GM12875 (cell line): ENCODE data around the gene USP6NL.

ENCODE experiments used
- H3K4me3 ChIP-seq: one replicate; pipeline ENCODE4 v1.5.1; 2011; ENCODE audit warnings: low read depth, low read length, control low read depth
- CTCF ChIP-seq: IDR thresholded peaks from 2 replicates; pipeline ENCODE4 v1.5.1; 2011; ENCODE audit warnings: low read depth, mild to moderate bottlenecking, control low read depth, inconsistent platforms, low read length, moderate library complexity, borderline replicate concordance; ENCODE audit not compliant: insufficient read depth

The USP6NL gene

GRCh38 chr10:11562888-11563287 is 48.6 kb downstream of the USP6NL start:
- no peak for TF ChIP-seq CTCF

GRCh38 chr10:11560076-11560709 is 51.3 kb downstream of the USP6NL start:
- H3K4me3 ChIP-seq, result no peak overlapping the region
- no peak for TF ChIP-seq CTCF

More at GRCh38 chr10:11562888-11563287, 48.6 kb downstream of the USP6NL start:
- H3K4me3 ChIP-seq, result no peak overlapping the region

- no peak overlapping the region for H3K4me3 ChIP-seq
- no peak for TF ChIP-seq CTCF
These were observed 53.5 kb downstream of the USP6NL start for GRCh38 chr10:11557967-11558366.

- TF ChIP-seq CTCF, result no peak
- no peak overlapping the region for H3K4me3 ChIP-seq
These were observed 53.9 kb downstream of the USP6NL start for GRCh38 chr10:11557513-11557912.

- no peak overlapping the region for H3K4me3 ChIP-seq
- no peak for TF ChIP-seq CTCF
These were observed 55.9 kb downstream of the USP6NL start for GRCh38 chr10:11555556-11555955.

GRCh38 chr10:11553773-11554381 is 57.6 kb downstream of the USP6NL start:
- no peak for TF ChIP-seq CTCF
- H3K4me3 ChIP-seq, result peak overlapping the region; percentile 11

- TF ChIP-seq CTCF, result no peak
- no peak overlapping the region for H3K4me3 ChIP-seq
These were observed 59.4 kb downstream of the USP6NL start for GRCh38 chr10:11551916-11552602.
